GM19023 (cell line): ENCODE measurements around the gene TPCN1.
A peak's percentile ranks its signal among the peaks of the same experiment; 100 is the strongest.

ENCODE experiments used
- ATAC-seq: cut with Tn5 transposase; IDR thresholded peaks from one replicate; pipeline ENCODE4 v1.9.1; 2021; ENCODE audit warnings: mild to moderate bottlenecking, moderate library complexity; ENCODE audit not compliant: unreplicated experiment

TPCN1 gene

DNA sequence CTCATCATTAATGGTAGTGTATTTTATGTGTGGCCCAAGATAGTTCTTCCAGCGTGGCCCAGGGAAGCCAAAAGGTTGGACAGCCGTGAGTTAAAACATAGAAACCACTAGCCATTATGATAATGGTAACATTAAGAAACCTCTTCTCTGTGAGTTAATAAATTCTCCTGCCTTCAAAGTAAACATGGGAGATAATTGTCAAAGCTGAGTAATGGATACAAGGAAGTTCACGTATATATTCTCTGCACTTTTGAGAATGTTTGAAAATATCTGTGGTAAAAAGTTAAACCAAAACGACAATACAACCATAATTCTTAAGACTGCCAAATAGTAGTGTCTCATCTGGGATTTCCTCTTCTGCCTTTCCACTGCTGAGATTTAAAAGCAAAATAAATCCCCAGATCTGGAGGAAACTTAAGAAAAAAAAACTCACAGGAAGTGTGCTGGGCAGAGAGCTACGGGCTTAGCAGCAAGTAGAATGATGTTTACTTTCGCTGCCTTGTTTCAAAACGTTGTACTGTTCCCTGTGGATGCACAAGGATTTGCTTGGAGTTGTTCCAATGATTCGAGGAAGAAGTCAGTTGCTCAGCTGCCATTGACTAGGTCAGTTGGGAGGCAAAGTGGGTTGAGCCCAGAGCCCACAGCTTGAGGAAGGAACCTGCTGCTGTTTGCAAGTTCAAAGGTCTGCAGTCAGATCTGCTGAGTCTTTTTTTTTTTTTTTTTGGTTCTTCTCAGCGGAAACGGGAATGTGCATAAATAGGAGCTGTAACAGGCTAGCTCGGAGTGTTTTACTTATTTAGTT, 1.7 kb downstream of the TPCN1 start:
- ATAC-seq: no peak

DNA sequence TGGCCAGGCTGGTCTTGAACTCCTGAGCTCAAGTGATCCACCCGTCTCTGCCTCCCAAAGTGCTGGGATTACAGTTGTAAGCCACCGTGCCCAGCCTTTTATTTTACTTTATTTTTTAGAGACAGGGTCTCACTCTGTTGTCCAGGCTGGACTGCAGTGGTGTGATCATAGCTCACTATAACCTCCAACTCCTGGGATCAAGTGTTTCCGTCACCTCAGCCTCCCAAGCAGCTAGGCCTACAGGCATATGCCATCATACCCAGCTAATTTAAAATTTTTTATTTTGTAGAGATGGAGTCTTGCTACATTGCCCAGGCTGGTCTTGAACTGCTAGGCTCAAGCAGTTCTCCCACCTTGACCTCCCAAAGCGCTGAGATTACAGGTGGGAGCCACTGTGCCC, 3.7 kb downstream of the TPCN1 start:
- no peak for ATAC-seq

DNA sequence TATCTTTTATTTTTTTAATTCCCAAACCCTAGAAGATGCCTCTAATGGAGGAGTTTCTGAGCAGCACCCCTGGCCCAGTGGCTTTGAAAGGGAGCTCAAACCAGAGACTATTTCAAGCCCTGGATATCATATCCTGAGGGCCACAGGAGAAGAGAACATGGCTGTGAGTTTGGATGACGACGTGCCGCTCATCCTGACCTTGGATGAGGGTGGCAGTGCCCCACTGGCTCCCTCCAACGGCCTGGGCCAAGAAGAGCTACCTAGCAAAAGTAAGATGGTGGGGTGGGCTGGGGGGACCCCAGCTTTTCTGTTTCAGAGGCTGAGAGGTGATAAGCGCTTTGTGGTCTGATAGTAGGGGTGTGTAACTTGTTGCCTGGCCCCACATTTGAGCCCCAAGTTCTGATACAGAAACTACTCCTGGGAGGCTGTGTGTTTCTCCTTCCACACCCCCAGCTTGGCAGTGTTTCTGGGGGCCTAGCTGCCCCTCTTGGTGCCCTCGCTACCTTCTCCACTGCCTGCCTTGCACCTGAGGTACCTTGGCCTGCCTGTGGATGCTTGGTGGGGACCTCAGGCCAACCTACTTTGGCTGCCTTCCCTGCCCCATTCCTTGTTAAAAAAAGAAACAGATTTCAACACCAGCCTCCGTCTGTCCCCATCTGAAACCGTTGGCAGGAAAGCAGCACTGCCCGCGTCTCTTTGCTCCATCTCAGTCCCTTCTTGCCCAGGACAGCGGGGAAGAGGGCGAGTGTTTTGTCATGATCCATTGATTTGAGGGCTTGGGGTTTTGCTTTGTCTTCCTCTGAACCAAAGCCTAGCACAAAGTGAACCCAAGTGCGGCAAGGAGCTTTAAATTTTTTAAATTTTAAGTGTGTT, 5.7 kb downstream of the TPCN1 start:
- ATAC-seq: no peak

DNA sequence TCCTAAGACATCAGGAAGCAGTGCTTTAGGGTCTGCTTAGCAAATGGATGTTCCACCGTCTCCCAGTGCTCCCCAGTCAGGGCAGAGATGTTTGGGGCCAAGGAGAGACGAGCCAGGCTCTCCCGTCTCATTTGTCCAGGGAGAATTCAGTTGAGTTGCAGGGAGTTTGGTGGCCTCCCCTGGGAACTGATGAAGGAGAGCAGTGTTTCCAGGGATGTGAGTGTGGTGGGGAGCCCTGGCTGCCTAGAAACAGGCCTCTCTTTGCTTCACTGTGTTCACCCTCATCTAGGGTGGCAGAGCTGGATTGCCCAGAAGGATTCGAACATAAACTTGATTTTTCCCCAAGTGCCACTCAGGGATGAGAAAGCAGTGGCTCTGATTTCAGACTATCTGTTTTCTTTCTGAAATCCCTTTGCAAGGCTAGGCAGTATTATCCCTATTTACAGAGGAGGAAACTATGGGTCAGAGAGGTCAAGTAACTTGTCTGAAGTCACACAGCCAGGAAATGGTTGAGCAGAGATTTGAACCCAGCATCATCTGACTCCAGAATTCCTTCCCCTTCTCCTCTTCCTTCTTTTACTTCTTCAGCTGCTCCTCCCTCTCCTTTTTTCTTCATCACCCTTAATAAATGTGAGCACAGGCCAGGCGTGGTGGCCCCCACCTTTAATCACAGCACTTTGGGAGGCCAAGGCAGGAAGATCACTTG, 6.6 kb downstream of the TPCN1 start:
- ATAC-seq: no peak

DNA sequence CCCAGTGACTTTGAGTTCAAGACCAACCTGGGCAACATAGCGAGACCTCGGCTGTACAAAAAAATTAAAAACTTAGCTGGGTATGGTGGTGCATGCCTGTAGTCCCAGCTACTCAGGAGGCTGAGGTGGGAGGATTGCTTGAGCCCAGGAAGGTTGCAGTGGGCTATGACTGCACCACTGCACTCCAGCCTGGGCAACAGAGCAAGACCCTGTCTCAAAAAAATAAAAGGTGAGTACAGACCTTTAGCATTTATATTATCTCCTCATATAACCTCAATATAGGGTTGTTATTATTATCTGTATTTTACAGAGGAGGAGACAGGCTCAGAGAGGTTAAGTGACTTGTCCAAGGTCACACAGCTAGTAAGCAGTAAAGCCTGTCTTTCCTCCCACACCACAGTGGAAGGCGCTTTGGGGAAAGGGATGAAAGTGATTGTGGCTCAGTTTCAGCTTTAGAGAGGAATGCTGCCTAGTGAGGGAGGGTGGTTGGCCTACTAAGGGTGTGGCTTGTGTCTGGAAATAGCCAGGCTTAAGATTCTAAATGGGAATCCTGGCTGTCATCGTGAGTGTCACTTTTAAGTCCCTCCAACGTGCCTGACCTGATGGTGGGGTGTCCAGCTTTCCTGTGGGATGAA, 7.2 kb downstream of the TPCN1 start:
- ATAC-seq: no peak

DNA sequence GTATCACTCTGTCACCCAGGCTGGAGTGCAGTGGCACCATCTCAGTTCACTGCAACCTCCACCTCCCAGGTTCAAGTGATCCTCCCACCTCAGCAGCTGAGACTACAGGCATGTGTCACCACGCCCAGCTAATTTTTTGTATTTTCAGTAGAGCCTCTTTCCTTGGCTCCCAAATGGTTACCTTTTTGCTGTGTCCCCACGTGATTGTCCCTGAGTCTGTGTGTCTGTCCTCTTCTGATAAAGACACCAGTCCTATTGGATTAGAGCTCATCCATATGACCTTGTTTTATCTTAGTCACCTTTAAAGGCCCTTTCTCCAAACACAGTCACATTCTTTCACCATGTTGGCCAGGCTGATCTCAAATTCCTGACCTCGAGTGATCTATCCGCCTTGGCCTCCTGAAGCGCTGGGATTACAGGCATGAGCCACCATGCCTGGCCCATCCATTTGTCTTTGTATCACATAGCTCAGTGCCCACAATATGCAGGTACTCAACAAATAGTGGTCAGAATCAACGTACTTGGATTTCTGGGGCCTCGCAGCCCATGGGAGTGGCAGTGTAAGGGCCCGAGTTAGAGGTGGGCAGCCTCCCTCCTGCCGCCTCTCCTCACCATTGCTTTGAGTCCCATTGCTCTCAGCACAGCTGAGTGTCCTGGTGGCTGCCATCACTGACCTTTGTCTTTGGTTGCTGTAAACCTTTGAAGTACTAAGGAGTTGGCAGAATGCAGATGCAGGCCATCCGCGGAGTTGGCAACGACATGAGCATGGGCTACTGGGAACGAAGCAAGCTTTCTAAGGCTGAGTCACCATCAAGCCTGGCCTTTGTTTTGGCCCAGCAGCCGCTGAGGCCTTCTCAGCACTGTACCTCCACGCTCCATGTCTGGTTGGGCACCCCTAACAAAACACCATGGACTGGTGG, 9.3 kb downstream of the TPCN1 start:
- peak; percentile 15 for ATAC-seq

DNA sequence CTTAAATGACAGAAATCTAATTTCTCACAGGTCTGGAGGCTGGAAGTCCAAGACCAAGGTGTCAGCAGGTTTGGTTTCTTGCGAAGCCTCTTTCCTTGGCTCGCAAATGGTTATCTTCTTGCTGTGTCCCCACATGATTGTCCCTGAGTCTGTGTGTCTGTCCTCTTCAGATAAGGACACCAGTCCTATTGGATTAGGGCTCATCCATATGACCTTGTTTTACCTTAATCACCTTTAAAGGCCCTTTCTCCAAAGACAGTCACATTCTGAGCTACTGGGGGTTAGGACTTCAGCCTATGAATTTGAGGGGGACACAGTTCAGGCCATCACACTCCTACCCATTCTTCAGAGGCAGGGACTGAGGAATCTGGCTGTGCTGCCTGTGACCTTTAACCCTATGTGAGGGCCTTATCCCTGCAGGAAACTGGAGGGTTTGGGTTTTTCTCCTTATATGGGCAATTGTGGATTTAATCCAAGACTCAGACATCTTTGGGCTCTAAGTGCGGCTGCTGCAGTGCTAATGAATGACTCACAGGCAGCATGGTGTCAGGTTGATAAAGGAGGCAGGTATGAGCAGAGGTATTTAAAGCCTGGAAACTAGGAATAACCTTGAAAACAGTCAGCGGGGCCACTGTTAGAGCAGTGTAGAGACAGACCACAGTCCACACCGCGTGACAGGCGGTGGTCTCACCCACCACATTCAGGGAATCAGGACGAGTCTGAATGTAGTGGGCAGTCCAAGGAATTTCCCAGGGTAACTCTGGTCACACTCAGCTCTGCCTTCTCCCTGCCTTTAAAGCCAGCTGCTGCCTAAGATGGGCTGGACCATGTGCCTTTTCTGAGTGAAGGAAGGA, 10.2 kb downstream of the TPCN1 start:
- ATAC-seq: no peak

DNA sequence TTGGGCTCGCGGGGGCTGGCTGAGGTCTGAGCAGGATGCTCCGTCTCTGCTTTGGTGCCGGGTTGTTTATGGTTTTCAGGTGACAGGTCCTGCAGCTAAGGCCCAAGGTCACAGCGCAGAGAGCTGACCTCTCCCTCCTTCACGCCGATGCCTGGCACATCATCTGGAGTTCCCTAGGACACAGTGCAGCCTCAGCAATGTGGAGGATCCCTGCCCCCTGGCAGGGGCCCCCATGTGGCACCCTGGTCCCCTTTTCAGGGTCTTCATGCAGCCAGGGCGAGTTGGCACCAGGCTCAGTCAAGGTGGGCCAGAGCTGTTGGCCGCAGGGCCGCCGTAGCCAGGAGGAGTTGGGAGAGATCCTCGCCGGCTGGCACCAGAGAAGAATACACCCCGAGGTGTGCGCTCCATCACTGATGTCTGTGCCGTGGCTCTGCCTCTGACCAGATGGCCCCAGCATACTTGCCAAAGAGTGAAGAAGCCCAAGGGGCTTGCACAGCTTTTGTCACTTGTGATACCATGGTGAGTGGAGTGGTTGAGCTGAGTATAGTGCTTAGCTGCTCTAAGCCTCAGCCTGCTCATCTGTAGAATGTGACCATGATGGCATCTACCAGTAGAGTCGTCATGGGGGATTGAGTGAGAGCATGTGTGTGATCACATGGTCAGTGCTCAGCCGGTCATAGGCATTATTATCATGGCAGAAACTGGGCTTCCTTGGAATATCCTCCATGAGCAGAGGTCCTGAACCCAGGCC, 11.0 kb downstream of the TPCN1 start:
- no peak for ATAC-seq

DNA sequence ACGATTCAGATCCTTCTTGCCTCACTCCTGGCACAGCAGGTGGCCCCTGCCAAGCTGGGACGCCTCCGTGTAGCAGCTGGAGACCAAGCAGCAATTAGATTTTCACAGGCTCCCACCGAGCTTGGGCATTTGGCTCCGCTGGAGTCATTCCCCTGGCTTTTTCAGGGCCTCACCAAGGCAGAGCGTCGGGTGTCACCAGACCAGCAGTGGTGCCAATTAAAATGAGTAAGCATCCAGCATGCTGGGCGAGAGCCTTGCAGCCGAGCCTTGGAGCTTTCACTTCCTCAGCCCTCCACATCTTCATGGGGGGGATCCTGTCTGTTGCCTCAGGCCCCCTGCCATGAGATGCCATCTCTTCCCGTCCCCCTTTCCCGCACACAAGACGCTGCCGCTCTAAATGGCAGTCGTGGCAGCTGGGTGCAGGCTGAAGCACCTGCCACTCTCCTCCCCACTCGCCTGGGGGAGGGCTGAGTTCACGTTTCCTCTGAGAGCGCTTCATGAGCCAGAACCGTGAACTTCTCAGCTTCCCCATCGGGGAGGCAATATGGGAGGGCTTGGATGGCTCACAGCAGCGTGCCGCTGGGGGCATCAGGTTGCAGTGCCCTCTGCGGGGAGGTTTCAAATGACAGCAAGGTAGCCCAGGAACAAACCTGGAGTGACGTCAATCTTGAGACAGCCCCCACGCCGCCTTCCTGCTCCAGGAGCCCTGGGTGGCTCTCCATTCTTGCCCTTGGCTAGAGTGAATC, 11.7 kb downstream of the TPCN1 start:
- peak; percentile 61 for ATAC-seq

DNA sequence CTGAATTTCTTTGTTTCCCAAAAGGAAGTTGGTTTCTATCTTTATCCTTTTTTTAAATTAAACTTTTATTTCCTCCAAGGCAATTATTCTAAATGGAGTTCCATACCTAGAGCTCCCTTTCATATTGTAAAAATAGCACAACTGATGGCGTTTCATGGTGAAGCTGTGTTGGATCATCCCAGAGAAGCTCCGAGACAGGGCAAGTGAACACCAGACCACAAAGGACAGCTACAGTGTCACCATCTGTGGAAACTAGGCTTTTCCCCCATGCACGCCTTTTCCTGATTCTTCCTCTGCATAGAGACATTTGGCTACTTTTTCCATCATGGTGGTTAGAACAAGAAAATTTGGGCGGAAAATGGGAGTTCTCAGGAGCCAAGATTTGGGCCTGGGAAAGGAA, 12.7 kb downstream of the TPCN1 start:
- no peak for ATAC-seq

DNA sequence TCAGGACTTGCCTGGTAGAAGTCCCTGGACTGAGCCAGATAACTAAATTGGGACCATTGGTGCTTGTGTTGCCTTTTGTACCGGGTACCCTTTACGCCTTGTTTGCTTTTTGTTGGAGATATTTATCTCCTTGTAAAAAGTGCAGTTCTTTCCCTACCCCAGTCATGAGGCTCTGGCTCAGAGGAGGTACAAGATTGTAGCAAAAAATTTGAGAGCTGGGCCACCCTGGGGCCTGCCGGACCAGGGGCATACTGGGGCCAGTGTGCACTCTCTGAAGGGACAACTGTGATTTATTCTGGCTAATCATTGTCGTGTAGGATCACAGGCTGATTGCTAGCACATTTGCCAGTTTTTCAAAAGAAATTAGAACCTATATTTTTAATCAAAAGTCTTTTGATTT, 13.2 kb downstream of the TPCN1 start:
- ATAC-seq: no peak

DNA sequence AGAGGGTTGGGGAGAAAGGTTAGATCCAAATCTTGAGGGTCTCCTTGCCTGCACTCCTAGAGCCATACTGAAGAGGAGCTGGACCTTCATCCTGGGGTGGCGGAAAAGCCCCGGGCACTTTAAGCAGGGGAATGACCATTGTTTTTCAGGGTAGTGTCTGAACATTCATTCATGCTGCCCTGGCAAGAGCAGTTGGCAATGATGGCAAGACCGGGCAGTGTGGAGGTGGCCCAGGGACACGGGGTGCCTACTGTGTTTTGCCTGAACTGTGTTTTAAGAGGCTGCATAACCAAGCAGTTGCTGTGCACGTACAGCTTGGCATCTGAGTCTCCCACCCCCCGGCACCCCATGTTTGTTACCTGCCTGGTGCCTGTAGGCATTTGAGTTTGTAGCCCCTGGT, 14.7 kb downstream of the TPCN1 start:
- no peak for ATAC-seq

DNA sequence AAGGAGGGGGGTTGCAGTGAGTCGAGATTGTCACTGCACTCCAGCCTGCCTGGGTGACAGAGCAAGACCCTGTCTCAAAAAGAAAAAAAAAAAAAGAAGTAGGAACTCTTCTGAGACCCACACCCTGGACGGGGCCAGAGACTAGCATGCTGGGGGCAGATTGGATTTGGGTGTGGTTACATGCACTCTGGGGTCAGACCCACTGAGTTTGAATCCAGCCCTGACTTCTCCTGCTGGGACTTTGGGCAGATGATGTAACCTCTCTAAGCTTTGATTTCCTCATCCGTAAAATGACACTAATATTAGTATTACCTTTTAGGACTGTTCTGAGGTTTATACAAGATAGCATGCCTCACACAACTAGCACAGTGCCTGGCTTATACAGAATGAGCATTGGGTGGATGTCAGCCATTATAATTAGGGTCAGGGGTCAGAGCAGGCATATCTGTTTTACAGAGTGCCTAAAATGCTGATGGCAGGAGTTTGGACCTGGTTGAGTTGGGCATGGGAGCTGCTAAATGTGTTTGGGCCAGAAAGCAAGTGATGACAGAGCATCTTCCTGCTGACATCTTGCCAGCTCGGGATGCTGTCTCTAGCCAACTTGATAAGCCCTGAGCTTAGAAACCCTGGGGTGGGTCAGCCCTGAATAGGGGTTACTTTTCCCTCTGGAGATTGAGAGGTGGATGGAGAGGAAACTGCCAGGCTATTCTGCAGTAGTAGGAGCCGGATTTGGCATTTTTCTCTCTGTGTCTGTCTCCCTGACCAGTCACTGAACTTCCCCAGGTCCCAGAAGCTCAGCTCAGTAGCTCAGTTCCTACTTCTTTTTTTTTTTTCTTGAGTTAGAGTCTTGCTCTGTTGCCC, 15.5 kb downstream of the TPCN1 start:
- no peak for ATAC-seq

DNA sequence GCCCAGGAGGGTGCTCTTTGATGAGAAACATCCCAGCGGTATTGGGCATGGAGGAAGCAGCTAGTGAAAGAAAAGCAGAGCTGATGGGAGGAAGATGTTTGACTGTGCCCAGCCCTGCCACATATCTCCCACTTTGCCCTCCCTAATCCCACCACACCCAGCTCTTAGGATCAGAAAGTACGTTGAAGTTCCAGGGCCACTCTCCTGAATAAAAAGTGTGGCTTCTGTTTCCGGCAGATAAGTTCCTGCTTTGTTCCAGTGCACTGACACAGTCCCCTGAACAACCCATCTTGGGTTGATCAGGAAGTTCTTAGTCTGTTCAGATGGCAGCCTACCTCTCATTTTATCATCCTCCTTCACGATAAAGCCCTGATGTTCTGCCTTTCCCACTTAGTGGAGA, 16.5 kb downstream of the TPCN1 start:
- ATAC-seq: no peak

DNA sequence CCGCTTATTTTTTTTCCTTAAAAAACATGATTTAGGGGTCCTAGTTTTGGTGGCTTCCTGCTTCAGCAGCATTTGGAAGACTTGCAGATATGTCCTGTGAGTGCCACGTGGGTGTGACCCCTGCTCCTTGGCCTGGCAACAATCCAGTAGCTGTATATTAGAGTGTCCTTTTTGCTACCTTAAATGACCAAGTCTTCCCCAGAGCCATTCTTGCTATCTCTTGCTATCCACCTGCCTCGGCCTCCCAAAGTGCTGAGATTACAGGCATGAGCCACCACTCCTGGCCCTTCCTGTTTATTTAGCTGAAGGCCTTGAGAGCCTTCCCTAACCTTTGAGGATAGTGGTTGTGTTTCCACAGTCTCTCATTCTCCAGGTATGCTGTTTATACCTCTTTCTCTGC, 17.0 kb downstream of the TPCN1 start:
- ATAC-seq: no peak

DNA sequence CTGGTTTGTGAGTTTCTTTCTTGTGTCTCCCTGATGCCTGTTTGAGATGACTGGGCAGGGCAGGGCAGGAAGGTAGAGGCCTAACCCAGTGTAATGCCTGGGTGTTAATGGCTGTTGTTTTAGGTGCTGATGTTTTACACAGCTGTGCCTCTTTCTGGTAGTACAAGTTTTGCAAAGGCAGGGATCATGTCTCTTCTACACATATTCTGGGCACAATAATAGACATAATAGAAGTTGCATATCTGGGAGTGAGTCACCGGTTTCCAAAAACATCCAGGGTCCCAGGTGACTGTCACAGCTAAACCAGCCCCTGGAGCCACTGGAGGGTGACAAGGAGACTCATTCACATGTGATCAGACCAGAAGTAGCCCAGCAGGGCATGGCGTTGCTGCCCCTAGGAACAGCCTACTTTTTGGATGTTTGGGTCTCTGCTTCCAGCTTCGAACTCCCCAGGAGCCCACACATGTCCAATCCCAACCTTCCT, 18.1 kb downstream of the TPCN1 start:
- ATAC-seq: no peak
